Left cardiac atrium (tissue), 4 donors: ENCODE data around the gene HPCA. TPM values are rescaled to one million over a fixed set of nuclear protein-coding genes. Genes with fewer than 3 reads are reported as not detected.
A peak's percentile ranks its signal among the peaks of the same experiment; 100 is the strongest.

Source experiments
- ATAC-seq, 2 donors: fragments of 200-7000 bp; cut with Tn5 transposase; one replicate each; pipeline ENCODE4 v1.9.1; 2020; ENCODE audit warnings: mild to moderate bottlenecking in 2 of 2, moderate library complexity in 2 of 2
- DNase-seq: peaks from one replicate; pipeline ENCODE4 v3.0.0-alpha.2; 2020
- intact Hi-C, 2 donors: fragments of 100-400 bp; cut with DNase I; formaldehyde crosslinking; loops; one replicate each; pipeline versions ENCODE4 v1.14.1 to v1.15.1; 2022 to 2023
- long read RNA-seq: library from polyadenylated mRNA; unstranded; transcript quantifications from one replicate; pipeline ENCODE4 v2.0.0, GENCODE V29; 2021
- total RNA-seq, 2 donors: library from RNA; stranded (reverse); fragmentation: NEBNext Ultra II Directional; extraction: Animal tissue kit (Norgen Biotek cat#: 25700); gene quantifications; one replicate each; pipeline ENCODE4 v1.2.1, GENCODE V29; 2021
- donor health status: DM: no; HTN: yes; CAD: no.
- donor health status: DM: no; HTN: yes; CAD: no; lungs with severe emphysema.
- donor health status: DM: yes; HTN: yes; CAD: no.
- donor health status: Dilated cardiomyopathy.

Gene HPCA
- not detected for total RNA-seq
- long read RNA-seq, partial matches to known transcripts: 0 of 1 reads
- long read RNA-seq, other reads (novel, unspliced or antisense): 1 of 1 reads

- ATAC-seq: peak; percentile 75 to 88
- peak; percentile 62 for DNase-seq
- intact Hi-C loops: no loop called here
Observed at GRCh38 chr1:32886004-32886827, at the start of gene HPCA. HPCA (plus strand) TSS chr1:32886491; CDS start chr1:32888899, 2,408 bp downstream.

GRCh38 chr1:32848354-32849063, 37.8 kb upstream of the HPCA start:
- intact Hi-C loops: no loop called here
- ATAC-seq (no peak), DNase-seq (no peak)

GRCh38 chr1:32855861-32856617, 30.3 kb upstream of the HPCA start:
- DNase-seq (no peak), ATAC-seq (no peak)
- intact Hi-C loops: no loop called here

- intact Hi-C loops: no loop called here
- DNase-seq (no peak), ATAC-seq (no peak)
Observed at GRCh38 chr1:32858136-32858535, 28.2 kb upstream of the HPCA start.

GRCh38 chr1:32858791-32859190, 27.5 kb upstream of the HPCA start:
- intact Hi-C loops: no loop called here
- no peak for DNase-seq
- ATAC-seq: no peak

GRCh38 chr1:32859915-32860314, 26.4 kb upstream of the HPCA start:
- intact Hi-C loops: no loop called here
- no peak for ATAC-seq
- no peak for DNase-seq

- DNase-seq: no peak
- intact Hi-C loops: no loop called here
- no peak for ATAC-seq
Observed at GRCh38 chr1:32860566-32860965, 25.7 kb upstream of the HPCA start.

- intact Hi-C loops: no loop called here
- DNase-seq: no peak
- ATAC-seq: no peak
Observed at GRCh38 chr1:32861904-32862695, 24.2 kb upstream of the HPCA start.

- ATAC-seq: no peak
- DNase-seq: no peak
- intact Hi-C loops: no loop called here
Observed at GRCh38 chr1:32863218-32863880, 22.9 kb upstream of the HPCA start.

- DNase-seq (no peak), ATAC-seq (no peak)
- intact Hi-C loops: no loop called here
Observed at GRCh38 chr1:32863881-32864245, 22.4 kb upstream of the HPCA start.

- DNase-seq (no peak), ATAC-seq (peak; percentile 53 to 75)
- intact Hi-C loops: no loop called here
Observed at GRCh38 chr1:32864375-32865019, 21.8 kb upstream of the HPCA start.

GRCh38 chr1:32865639-32866405, 20.5 kb upstream of the HPCA start:
- no peak for ATAC-seq
- intact Hi-C loops: no loop called here
- DNase-seq: no peak

- DNase-seq (no peak), ATAC-seq (no peak)
- intact Hi-C loops: no loop called here
Observed at GRCh38 chr1:32867151-32867550, 19.1 kb upstream of the HPCA start.

GRCh38 chr1:32867671-32868070, 18.6 kb upstream of the HPCA start:
- intact Hi-C loops: no loop called here
- ATAC-seq (no peak), DNase-seq (no peak)

- intact Hi-C loops: no loop called here
- DNase-seq (no peak), ATAC-seq (no peak)
Observed at GRCh38 chr1:32868085-32868484, 18.2 kb upstream of the HPCA start.

GRCh38 chr1:32868806-32869455, 17.4 kb upstream of the HPCA start:
- ATAC-seq (no peak), DNase-seq (no peak)
- intact Hi-C loops: no loop called here
